ENCODE measurements around the gene DSN1. TPM values are rescaled to one million over a fixed set of nuclear protein-coding genes. Genes with fewer than 3 reads are reported as not detected.
A peak's percentile ranks its signal among the peaks of the same experiment; 100 is the strongest.

DSN1 gene
- total RNA-seq, 1 experiment from 2014 or later = 64.7 TPM

DNA sequence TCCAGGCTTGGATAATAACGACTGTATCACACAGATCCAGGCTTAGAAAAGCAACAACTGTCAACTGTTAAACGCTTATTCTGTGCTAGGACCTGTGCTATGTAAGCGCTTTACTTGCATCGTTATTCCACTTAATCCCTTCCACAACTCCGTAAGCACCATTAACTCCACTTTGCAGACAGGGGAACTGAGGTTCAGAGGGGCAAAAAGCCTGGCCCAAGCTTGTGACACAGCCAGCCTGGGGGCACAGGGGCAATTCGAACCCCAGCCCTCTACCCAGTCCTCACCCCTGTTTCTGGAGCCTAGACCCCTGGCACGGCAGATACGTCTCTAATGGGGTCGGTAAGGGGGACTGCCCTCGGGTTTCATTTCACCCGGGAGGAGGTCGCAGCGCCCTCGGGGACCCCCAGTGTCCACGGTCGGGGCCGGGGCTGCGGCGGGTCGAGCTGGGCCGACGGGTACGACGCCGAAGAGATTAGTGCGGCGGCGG is 411 bp downstream of the DSN1 start:
- in situ Hi-C loops (cut with HindIII; ENCODE audit: low pct_unique_long_range_greater_than_20kb, low sequenced_read_pairs) = loop anchor here (25.0 kb wide), 1 partner anchor 89 kb away; a partner anchor contains a TSS
- DNase-seq (ENCODE audit: low read depth) = no peak

DNA sequence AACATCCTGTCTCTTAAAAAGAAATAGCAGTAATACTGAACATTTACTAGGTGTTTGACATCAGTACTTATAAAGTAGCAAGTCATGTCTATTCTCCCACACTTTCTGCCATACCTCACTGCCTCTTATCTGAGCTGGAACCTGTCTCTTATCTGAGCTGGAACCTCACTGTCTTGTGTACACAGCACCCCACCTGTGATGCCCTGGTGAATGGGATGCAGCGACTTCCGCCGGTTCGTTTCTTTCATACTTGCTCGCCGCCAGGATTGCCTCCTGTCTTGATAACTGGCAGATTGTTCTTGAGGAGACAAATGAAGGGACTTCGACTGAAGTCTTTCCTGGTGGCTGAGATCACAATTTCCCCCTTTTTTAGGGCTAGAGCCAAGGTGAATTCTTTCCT is 2.9 kb downstream of the DSN1 start:
- DNase-seq (ENCODE audit: low read depth) = no peak
- in situ Hi-C loops (cut with HindIII; ENCODE audit: low pct_unique_long_range_greater_than_20kb, low sequenced_read_pairs) = loop anchor here (25.0 kb wide), 1 partner anchor 92 kb away; a partner anchor contains a TSS

DNA sequence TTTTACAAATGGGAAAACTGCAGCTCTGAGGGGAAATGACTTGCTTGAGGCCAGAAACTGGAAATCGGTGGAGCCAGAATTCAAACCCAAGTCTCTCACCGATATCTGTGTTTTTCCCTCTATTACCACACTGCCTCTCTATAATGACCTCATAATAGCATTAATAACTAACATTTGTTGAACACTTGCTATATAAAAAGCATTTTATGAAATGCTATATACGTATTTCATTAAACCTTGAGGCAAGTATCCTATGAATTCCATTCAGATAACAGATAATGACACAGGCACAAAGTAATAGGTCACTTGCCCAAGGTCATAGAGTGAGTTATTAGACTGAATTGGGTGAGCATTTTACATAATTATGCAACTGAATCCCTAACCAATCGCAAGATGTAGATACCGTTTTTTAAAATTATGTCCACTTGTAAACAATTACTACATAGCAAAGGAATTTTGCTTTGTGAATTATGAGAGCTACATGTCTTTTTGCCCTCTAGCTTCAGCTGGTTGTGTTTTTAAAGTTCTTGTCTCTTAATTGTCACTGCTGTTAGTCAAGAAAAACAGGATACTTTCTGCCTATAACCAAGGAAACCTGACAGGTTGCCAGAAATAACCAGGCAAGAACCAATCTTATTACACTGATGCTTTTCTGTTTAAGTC is 4.7 kb downstream of the DSN1 start:
- in situ Hi-C loops (cut with HindIII; ENCODE audit: low pct_unique_long_range_greater_than_20kb, low sequenced_read_pairs) = loop anchor here (25.0 kb wide), 1 partner anchor 93 kb away; a partner anchor contains a TSS
- no peak for DNase-seq (ENCODE audit: low read depth)

DNA sequence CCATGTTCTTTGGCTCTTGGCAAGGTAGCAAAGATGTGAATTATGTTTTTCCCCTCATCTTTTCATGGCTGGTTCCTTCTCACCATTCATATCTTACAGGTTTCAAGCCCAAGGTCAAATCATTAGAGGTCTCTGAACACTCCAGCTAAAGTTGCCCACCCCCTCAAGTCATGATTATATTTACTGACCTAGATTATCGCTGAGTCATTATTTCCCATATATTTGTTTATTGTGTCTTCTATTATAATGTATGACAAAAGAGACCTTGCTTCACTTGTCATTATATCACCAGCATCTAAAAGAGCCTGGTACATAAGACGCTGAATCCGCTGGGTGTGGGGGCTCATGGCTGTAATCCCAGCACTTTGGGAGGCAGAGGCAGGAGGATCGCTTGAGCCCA is 12.4 kb downstream of the DSN1 start:
- DNase-seq (ENCODE audit: low read depth) = no peak
- in situ Hi-C loops (cut with HindIII; ENCODE audit: low pct_unique_long_range_greater_than_20kb, low sequenced_read_pairs) = loop anchor here (25.0 kb wide), 1 partner anchor 101 kb away; a partner anchor contains a TSS

DNA sequence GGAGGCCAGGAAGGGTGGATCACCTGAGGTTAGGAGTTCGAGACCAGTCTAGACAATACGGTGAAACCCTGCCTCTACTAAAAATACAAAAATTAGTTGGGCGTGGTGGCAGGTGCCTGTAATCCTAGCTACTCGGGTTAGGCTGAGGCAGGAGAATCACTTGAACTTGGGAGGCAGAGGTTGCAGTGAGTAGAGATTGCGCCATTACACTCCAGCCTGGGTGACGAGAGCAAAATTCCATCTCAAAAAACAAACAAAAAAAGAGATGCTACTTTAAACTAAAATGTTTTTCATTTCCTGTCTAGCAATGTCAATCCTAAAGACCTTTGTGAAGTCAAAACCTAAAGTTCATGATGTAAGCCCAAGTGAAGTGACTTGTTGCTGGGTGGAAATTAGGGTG is 12.9 kb downstream of the DSN1 start:
- no peak for DNase-seq (ENCODE audit: low read depth)
- in situ Hi-C loops (cut with HindIII; ENCODE audit: low pct_unique_long_range_greater_than_20kb, low sequenced_read_pairs) = loop anchor here (25.0 kb wide), 1 partner anchor 102 kb away; a partner anchor contains a TSS

DNA sequence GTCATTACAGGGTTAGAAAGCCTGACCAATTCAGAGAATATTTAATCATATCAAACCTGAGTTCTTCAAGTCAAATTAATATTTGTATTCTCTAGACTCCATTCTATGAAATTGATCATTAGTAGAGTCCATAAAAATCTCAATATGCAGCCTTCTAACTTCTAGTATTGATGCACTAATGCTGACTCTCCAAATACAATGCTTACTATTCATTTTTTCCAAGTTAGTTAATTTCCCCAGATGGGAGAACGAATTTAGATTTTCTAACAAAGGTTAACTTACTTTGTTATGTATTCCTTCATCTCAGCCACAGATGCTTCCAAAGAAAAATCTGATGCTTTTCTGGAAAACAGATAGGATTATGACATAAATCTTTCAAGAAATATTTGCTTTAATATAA is 15.3 kb downstream of the DSN1 start:
- no peak for DNase-seq (ENCODE audit: low read depth)
- in situ Hi-C loops (cut with HindIII; ENCODE audit: low pct_unique_long_range_greater_than_20kb, low sequenced_read_pairs) = loop anchor here (25.0 kb wide), 1 partner anchor 104 kb away; a partner anchor contains a TSS

DNA sequence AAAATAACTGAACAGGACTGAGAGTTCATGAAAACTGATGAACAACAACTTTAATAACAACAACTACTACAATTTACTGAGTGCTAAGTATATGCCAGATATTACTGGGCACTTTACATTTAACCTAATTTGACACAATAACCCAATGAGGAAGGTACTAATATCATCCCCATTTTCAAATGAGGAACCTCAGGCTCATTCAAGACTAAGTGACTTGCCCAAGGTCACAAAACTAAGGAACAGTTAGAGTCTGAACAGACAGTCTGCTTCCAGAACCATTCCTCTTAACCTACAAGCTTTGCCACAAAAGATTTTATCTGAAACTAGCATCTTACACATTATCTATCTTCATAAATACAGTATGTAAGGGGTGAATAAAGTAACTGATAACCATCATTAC is 17.1 kb downstream of the DSN1 start:
- no peak for DNase-seq (ENCODE audit: low read depth)
- in situ Hi-C loops (cut with HindIII; ENCODE audit: low pct_unique_long_range_greater_than_20kb, low sequenced_read_pairs) = loop anchor here (25.0 kb wide), 1 partner anchor 106 kb away; a partner anchor contains a TSS

DNA sequence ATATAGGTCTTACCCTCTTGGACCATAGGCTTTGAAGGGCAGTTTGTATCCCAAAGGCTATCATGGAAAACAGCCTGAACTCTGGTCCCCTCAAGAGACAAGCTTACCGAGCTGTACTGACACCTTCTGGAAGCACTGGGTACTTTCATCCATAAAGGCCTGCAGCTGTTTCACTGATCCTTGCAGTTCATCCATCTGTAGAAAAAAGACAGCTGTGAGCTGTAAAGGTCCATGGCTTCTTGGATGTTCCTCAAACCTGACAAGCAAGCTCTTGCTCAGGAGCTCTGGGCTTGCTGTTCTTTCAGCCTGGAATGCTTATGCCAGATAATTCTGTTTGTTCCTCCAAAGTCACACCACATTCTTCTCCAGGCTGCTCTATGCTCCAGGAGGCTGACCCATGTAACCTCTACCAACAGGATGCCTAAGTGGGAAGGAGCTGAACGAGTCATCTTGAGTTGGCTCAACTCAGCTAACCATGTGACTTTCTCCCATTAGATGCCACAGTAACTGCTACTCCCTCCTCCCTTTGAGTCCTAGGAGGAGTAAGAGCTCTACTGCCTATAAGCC is 18.8 kb downstream of the DSN1 start:
- DNase-seq (ENCODE audit: low read depth) = peak; percentile 89
- in situ Hi-C loops (cut with HindIII; ENCODE audit: low pct_unique_long_range_greater_than_20kb, low sequenced_read_pairs) = loop anchor here (25.0 kb wide), 1 partner anchor 108 kb away; a partner anchor contains a TSS

DNA sequence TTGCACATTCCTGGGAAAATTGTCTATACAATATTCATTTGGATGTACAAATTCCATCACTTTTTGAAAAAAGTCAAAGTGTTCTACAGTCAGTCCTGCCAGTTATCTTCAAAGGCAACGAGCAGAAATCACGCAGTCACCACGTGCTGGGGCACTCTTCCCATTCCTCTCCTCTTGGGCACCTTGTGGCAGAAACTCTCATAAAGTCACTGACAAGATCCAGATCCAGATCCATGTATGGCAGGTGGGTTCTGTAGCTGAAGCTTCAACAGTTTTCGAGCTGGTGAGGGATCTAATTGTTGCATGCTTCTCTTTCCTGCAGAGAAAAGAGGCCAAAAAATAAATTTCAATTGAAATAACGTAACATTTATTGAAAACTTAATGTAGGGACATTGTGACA is 21.0 kb downstream of the DSN1 start:
- in situ Hi-C loops (cut with HindIII; ENCODE audit: low pct_unique_long_range_greater_than_20kb, low sequenced_read_pairs) = loop anchor here (25.0 kb wide), 1 partner anchor 110 kb away; a partner anchor contains a TSS
- no peak for DNase-seq (ENCODE audit: low read depth)

DNA sequence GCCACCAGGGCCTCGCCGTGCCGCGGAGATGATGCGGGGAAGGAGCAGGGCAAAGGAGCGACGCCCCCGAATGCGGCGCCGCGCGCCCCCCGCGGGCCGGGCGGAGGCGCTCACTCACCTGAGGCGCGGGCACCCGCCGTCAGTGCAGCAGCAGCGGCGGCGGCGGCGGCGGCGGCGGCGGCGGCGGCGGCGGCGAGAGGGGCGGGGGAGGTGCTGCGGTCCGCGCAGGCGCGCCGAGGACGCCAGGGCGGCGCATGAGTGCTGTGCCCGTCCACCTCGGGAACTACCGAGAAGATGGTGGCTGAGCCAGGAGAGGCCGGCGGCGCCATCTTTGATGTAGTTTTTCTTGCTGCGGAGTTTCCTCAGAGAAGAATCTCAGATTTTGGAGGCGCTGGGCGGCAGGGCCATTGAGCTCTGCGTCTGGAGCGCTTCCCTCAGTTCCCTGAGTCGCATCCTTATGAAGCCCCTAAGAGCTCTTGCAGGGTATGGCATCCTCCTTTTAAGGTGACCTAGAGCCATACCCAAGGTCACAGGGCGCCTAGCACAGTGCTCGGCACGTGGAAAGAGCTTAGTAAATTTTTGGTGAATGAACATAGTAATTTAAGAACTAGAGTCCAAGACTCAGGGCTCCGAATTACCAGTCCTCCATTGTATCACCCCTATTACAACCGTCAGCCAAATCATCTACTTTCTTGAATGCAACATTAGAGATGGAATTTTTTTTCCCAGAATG is 27.5 kb downstream of the DSN1 start, which contains the start of gene NDRG3:
NDRG3 (minus strand) TSS at position 164 of the 733 bp plus-strand sequence. CDS start 24,355 bp downstream, outside the sequence.
- in situ Hi-C loops (cut with HindIII; ENCODE audit: low pct_unique_long_range_greater_than_20kb, low sequenced_read_pairs) = no loop called here

DNA sequence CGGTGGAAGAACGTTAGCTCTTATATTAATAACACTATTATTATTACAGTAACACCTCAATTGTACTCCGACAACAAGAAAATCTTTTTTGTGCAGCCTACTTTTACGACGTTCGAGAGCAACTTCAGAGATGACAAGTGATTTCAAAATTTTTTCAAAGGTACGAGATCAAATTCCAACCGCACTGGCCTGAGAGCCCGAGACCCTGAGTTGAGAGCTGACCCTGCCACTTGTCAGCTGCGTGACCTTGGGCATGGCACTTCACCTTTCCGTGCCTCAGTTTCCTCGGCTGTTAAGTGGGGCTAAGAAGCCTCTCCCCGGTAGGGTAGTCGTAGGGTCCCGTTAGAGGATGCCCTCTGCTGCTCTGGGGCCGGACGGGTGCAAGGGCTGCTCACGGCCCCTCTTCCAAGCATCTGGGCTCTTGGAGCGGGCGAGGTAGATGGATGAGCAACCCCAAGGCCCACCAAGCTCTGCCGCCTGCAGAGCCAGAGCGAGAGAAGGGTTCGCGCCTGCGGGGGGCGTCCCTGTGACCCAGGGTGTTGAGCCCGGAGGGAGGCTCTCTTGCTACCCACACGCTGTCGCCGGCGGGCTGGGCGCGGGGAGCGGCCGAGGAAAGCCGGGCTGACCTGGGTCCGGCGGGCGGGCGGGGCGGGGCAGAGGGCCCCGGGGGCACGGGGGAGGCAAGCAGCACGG is 28.2 kb downstream of the DSN1 start:
- no peak for DNase-seq (ENCODE audit: low read depth)
- in situ Hi-C loops (cut with HindIII; ENCODE audit: low pct_unique_long_range_greater_than_20kb, low sequenced_read_pairs) = no loop called here

More for the DNA sequence above, 27.5 kb downstream of the DSN1 start, which contains the start of gene NDRG3:
- DNase-seq (ENCODE audit: low read depth) = peak; percentile 83

DNA sequence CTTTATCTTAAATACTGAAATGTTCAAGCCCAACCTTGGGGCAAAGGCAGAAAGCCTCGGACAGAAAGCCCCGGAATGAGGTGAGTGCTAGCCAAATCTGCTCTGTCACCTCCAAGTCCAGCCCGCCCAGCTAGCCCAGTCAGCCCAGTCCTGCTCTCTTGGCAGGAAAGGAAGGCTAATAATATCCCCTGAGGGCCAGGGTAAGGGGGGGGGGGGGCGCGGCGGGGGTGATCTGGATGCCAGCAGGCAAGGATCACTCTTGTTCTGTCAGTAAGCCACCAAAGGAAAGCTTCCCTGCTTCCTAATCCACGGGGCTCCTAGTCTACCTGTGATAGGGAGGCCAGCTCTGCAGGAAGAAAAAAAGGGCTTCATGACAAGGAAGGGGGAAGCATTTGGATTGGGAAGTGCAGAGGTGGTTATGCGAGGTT is 28.8 kb downstream of the DSN1 start:
- in situ Hi-C loops (cut with HindIII; ENCODE audit: low pct_unique_long_range_greater_than_20kb, low sequenced_read_pairs) = no loop called here
- no peak for DNase-seq (ENCODE audit: low read depth)

DNA sequence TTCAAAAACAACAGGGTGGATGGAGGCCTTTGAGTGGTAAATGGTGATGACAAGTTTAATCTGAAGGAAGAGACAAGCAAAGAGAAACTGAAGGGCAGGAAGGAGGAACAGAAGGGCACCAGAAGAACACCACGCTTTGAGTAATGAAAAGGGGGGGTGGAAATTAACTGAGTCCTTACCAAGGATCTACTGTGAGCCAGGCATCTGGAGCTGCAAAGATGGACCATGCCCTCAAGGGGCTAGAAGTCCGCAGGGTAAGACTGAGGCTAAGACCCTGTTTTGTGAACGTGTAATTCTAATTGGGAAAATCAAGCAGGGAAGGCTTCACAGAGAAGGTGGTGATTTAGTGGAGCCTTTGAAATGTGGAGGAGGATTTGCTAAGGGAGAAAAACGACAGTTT is 29.3 kb downstream of the DSN1 start:
- in situ Hi-C loops (cut with HindIII; ENCODE audit: low pct_unique_long_range_greater_than_20kb, low sequenced_read_pairs) = no loop called here
- DNase-seq (ENCODE audit: low read depth) = no peak

DNA sequence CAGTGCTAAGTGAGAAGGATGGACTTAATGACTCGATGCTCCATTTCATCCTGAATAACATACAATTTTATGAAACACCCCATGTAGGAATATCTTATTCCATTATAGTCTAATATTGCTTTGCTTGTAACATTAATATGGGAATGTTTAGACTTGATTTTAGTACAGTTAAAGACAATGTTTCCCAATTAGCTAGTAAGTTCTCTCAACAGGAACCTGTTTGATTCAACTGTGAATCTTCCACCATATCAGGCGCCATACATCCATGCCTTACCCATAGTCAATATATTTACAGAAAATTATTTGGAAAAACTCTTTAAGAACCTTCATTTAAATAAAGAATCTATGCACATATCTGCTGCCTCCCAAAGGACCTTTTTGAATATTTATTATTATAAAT is 31.0 kb downstream of the DSN1 start:
- no peak for DNase-seq (ENCODE audit: low read depth)
- in situ Hi-C loops (cut with HindIII; ENCODE audit: low pct_unique_long_range_greater_than_20kb, low sequenced_read_pairs) = no loop called here

DNA sequence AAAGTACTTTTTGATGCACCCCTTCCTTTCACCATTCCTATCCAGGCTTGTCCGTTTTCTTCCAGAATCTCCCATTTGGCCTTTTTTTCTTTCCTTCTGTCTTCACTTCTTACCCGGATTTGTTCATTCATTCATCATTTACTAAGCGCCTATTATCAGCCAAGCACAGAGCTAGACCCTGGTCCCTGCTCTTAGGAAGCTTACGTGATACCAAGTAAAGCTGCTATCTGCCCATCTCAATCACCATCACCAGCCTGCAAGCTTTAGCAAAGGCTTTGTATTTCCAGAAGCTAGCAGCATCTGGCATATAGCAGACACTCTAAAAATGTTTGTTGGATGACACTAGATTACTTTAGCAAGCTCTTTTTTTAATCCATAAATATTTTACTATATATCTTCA is 32.5 kb downstream of the DSN1 start:
- in situ Hi-C loops (cut with HindIII; ENCODE audit: low pct_unique_long_range_greater_than_20kb, low sequenced_read_pairs) = no loop called here

DNA sequence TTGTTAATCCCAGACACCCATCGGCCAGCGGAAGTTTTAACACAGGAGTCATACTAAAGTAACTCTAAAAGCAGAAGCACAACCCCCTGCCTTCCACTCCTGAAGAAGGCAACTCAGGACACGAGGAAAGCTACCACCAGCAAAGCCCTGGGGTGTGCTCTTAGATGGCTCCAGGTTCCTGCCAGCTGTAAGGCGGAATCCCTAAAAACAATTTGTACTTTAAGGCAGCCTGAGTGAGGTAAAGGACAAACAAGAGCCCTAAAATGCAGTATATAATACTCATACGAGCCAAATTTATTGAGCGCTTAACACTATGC is 36.4 kb downstream of the DSN1 start:
- in situ Hi-C loops (cut with HindIII; ENCODE audit: low pct_unique_long_range_greater_than_20kb, low sequenced_read_pairs) = no loop called here
- DNase-seq (ENCODE audit: low read depth) = no peak

More for the DNA sequence above, 32.5 kb downstream of the DSN1 start:
- no peak for DNase-seq (ENCODE audit: low read depth)

DNA sequence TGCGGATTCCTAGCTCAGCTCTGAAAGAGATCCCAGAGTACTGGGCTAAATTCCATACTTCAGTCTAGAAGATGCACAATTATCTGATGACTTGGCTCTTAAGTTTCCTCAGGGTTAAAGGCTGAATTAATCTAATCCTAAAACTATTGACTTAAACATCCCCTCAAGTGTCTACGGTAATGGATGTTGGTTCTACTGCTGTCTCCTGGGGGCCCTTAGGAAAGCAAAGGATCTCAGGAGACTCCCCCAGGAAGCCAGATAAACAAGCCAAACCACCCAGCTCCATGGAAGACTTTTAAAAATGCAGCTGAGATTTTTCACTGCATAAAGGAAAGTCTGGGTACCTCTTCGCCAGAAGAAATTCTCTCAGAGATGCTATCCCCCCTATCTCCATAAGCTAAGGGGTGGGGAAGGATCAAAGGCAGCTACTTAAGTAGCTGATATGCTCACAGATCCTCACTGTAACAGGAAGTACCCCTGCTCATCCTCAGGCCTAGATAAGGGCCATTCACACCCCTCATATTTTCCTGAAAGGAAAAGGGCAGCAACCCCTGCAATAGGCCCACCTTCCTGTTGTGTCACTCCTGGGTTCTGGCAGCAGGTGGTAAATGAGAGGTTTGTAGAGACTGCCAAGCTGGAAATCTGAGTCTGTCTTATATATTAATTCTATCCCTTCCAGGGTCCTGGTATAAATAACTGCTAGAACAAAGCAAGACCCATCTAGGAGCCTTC is 36.9 kb downstream of the DSN1 start:
- DNase-seq (ENCODE audit: low read depth) = no peak
- in situ Hi-C loops (cut with HindIII; ENCODE audit: low pct_unique_long_range_greater_than_20kb, low sequenced_read_pairs) = no loop called here

DNA sequence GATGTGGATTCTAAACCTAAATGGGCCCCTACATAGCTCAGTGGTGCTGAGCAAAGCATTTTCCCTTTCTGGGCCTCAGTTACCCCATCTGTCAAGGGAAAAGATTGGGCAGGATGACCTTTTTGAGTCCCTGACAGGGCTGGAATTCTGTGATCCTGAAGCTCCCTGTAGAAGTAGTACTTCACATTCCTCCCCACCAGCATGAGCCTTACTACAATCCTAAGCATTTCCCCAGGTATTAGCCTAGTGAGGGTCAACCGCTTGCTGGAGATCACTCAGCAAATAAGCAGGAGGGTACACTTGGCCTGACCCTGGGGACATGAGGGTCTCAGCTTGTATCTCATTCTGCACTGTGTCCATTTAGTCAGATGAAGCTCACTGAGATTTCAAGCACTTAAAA is 41.1 kb downstream of the DSN1 start:
- in situ Hi-C loops (cut with HindIII; ENCODE audit: low pct_unique_long_range_greater_than_20kb, low sequenced_read_pairs) = no loop called here

More for the DNA sequence above, 41.1 kb downstream of the DSN1 start:
- DNase-seq (ENCODE audit: low read depth) = no peak

Data from Caki2 (cell line).